Astrocyte of the hippocampus (primary cell): ENCODE results near the gene STAC3.

ENCODE experiments used
- DNase-seq: peaks from one replicate; pipeline ENCODE4 v3.0.0; 2011; ENCODE audit warnings: low read depth, low spot score

The STAC3 gene

DNA sequence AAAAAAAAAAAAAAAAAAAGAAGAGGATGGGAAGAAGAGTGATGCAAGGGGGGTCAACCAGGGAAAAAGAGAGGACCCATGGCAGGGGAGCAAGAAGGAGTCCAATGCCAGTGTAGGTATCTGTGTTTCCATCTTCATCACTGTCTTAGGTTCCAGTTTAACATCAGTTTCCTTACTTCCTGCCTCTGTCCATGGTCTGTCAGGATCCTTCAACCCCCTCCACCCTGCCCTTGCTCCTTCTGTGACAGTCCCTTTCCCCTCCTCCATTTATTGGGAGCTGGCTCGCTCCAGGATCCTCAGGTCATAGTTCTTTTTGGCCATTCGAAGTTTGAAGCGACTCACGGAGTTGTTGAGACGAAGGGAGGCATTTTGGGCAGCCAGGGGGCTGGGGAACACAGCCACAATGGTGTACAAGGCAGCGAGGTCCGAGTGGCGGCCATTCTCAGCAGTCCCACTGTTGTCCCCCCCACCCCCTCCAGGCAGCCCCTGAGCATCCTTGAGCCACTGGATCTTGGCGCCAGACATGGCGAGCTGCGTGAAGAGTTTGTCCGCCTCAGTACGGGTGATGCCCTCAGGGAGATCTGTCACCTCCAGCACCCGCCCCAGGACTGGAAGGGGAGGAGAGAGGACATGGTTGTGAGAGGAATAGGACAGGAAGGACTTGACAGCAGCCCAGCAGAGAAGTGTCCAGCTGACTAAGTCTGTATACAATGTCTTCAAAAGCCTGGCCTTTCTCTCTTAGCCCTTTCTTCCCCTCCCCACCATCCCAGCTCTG is 3.7 kb upstream of the STAC3 start:
- no peak for DNase-seq

DNA sequence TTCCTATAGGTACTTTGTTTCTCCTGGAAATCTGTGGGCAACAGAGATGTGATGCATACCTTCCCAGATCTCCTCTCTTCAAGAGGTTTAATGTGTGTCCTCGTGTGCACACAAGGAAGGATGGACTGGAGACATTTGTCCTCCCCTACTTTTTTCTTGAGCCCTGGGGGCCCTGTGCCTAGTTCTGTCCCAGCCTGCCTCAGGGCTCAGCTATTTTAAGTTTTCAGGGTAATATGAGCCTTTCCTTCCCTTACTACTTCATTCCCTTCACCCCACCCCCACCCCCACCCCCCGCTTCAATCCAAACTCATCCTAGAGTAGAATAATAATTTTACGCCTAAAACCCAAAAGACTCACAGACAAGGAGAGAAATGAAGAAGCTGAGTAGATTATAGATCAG is 446 bp downstream of the STAC3 start:
- no peak for DNase-seq

DNA sequence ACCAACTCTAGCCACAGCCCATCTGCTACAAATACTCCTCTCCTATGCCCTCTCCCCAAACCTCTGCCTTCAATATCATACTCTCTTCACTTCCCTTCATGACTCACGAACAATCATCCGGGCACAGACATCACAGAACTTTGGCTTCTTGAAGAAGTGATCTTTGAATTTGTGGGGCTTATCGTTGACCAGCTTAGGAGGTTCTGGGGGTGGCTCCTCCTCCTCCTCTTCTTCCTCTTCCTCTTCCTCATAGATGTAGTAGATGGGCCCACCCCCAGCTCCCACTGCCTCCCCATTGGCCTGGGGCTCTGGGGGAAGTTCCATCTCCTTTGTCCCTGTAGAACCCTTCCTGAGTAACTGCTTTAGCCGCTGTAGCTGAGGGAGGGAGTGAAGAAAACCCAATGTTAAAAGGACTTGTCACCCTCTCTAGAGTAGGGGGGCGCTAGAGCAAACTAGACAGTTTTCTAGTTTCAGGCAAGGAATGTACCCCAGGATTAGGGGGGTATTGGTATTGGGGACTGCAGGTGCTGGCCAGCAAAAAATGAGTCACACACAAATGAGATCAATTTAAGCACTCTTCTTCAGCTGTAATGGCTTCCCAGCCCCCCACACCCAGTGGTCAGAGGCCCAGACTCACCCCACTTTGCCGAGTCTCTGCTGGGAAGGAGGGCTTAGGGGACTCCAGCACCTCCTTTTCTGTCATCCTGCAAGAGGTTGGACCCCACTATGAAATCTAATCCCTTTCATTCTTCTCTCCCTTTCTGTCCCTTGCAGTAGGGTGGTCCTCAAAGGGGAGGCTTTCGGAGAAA is 1.8 kb downstream of the STAC3 start:
- DNase-seq = no peak

DNA sequence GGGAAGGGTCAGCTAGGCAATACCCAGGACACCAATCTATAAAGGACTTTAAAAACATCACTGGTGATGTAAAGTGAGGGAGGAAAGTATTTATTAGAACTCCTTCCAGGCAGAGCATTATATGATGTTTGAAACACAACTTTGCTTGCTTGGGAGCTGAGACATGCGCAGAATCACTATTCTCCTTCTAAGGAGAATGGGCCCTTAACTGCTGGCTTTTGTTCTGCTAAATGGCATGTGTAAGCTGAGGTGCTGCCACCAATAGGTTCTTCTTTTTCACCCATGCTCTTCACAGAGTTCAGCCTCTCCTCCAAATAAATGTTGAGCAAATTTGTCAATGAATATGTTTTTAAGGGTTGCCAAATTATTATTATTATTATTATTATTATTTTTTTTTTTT is 3.9 kb downstream of the STAC3 start:
- no peak for DNase-seq

DNA sequence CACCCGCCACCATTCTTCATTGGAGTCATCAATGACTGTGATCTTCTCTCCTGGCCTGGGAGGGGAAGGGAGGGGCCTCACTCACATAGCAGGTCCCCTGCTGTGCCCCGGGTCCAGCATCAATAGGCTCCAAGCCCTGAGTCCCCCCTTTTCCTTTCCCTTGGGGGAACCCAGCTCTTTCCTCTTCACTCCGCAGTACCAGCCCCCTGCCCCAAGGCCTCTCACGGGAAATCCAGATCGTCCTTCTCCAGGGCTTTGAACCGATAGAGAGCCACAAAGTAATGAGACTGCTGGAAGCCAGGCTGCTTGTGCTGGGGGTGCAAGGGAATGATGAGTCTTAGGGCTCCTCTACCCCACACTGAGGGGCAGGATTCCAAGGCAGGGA is 6.7 kb downstream of the STAC3 start:
- DNase-seq = no peak

DNA sequence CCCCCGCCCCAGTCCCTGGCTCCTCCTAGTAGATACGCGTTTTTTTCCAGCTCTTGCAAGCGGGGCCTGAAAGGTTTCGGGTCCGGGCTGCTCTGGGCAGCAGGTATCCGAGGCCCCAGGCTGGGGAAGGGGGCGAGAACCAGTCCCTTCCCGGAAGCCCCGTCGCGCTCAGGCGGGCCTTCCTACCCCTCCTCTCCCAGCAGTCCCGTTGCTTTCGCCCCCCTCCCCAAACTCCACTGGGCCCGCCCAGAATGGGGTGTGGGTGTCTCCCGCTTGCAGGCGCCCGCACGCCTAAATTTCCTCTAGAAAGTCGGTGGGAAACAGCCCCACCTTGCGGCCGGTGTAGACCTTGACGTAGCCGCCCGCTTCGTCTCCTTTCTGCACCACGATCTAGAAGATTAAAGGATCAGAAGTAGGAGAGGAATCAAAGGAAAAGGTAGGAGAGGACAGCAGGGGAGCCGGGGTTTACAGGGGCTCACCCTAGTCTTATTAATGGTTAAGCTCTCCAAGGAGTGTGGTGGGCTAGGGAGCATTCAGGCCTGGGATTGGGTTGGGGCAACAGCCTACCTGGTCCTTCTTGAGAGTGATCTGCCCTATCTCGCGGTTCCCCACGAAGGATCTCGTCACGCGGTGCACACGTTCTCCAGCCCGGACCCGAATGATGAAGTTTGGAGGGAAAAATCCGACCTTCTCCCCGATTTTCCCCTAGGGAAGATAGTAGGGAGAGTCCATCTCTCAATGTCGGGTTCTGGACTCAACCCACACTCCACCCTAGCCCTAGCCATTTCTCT is 7.3 kb downstream of the STAC3 start:
- DNase-seq = peak; percentile 86

DNA sequence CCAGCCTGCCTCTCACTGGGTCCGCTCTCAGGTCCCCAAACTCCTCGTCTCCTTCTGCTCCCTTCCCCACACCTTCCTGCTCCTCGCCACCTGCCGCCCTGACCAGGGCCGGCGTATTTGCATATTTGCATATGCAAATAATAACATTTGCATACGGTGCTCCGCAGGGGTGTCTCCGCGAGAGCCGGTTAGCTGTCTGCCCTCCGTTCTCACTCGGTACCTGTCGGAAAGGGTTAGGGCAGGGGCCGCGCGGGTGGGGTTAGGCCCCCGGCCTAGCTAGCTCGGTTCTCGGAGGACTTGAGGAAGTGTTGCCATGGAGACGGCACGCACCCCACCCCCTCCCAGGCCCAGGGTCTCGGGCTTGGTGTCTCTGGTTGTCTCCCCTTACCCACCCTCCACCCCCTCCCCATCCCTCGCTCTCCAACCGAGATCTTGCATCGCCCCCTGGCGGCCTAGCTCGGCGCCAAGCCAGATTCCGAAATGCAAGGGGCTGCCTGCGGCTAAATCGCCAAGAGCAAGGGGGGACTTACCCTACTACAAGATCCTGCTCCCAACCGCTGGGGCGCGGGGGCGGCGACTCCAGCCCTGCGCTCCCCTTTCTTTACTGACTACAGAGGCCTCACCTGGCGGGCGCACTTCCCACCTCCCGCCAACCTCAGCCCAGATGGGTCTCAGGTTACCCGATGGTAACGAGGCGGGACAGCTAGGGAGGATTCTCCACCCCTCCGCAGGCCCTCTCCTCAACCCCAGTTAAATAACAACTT is 8.1 kb downstream of the STAC3 start:
- peak; percentile 74 for DNase-seq

DNA sequence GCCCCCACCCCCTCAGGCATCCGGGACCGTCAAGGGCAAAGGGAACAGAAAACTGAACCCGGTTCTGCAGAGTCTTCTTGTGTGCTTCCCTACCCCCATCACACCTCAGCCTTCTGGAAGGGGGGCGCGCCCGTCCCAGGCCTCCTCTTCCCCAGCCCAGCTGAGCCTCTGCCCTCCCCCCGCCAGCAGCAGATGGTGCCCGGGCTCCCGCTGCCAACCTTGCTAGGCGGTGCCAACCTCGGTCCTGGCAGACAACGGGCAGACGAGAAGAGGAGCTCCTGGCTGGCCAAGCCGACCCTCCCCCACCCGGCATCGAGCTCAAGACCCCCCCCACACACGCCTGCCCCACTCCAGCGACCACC is 8.7 kb downstream of the STAC3 start:
- no peak for DNase-seq

DNA sequence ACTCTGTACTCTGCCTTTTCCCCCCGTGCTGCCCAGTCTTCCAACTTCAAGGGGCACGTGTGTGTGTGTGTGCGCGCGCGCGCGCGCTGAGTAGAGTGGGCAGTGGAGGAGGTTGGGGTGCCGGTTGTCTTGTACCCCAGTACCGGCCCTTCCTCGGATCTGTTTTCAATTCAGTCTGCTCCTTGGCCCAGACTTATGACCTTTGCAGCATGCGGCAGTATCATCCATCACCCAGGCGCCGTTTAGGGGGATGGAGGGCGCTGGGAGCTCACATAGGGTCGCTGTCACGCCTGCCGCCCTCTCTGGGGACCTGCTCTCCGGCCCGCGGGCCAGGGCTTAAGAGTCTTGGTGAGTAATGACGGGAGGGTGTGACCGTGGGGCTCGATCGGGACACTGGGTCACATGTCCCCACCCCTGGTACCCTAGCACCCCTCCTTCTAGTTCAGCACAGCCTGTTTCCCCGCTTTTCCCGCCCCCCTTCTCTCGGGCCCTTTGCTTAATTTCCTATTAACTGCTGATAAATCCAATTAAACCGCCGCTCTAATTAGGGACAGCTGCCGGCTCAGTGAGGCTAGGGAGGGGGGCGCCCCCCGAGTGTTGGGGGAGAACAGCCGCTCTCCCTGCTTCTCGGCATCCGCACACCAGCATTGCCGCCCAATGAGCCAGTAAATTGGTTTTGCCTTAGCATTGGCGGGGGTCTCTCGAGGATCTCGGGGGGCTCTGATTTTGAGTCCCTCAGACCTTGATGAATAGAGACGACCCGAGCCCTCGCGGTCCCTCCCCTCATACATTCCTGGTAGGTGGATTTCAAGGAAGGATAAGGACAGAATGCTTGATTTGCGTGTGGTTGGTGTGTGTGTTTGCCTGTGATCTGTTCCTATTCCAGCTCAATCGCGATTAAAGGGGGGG is 9.3 kb downstream of the STAC3 start:
- DNase-seq = no peak

DNA sequence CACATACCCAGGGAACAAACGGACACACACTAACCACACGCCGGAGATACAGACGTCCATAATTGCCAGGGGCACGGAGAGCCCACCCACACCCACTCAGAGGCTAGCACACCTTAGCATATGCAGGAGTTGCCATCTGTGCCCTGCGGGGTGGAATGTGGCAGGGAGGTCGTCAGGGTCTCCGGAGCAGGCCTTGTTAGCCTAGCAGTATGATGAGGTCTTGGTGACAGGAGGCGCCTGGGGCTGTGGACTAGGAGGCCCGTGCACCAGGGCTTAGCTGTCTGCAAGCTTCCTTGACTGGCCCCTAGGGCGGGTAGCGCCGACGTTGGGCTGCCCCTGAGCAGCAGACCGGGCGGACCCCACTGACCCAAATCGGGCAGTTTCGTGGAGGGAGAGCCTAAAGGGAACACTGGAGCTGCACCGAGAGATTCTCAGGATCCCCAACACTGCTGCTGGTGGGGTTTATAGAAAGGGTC is 10.0 kb downstream of the STAC3 start:
- DNase-seq = no peak

DNA sequence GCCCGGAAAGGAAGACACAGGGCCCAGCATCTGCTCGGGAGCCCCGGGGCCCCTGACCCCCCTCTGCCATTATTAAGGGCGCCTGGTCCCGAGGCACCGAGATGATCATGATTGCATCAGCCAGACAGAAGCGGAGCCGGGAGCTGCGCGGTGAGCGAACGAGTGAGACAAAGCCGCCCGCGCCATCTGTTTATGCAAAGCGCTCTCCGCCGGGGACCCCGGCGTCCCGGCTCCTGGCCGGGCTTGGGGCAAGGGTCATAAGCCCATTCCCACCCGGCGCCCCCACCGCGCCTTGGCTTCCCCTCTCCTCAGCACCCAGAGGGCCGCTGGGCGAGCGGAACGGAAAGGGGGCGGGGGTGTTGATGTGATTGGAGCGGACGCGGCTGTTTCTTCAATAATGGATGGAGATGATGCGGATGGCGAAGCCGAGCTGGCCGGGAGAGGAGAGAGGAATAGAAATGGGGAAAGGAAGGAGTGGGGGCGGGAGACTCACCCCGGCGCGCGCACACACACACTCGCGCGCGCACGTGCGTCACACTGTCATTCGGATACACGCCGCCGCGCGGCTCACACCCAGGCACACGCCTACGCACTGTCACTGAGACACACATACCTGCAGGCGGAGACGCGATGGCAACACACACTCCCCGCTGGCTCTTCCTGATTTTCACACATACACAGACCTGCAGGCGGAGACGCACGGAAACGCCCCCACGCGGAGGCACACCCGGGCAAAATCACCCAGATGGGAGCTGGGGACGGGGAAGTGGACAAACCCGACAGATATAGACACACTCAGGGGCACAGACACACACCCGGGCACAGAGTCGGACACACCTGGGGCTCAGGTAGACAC is 10.7 kb downstream of the STAC3 start:
- DNase-seq = peak; percentile 53

DNA sequence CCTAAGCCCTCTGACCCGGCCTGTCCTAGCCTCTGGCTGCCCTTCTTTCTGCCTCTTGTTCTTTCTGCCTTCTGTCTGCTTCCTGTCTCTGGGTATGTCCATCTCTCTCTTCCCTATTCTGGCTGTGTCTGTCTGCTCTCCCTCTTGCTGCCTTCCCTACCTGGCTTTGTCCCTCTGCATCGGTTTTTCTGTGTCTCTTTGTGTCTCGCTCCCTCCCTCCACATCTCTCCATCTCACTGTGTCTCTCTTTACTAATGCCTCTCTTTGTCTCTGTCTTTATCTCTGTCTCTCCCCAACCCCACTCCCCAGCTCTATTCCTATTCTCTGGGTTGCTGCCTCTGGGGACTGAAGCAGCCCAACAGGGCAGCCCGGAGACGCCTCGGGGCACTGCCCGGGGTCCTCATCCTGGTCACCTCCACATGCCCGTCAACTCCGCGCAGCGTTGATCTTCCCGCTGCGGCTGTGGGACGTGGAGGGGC is 11.4 kb downstream of the STAC3 start:
- DNase-seq = no peak

DNA sequence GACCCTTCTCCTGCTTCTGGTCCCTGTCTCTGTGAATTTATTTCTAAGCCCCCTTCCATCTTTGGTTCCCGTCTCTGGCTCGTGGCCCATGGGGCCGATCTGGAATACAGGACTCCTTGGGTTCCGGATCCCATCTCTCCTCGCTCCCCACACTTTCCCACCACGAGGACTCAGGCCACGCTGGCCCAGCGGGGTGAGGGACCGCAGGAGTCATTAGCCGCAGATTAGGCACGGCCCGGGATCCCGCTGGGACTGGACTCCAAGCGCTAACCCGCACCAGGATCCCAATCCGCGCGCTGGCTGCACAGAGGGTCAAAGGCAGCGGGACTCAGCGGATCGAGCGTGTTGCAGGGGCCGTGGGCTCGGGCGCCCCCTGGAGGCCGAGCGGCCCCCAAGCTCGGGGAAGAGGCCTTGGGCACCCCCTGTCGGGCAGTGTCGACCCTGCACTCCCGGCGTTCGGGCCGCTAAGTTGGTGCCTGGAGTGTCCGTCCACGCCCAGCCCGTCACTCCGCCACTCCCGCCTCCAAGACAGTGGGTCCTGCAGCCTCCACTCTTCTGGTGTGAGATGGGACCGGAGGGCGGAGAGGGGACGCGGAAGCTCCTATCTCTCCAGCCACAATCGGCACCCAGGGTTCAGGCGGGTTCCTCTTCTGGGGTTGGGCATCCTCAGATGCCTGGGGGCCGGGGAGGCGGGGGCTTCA is 12.0 kb downstream of the STAC3 start:
- peak; percentile 95 for DNase-seq

DNA sequence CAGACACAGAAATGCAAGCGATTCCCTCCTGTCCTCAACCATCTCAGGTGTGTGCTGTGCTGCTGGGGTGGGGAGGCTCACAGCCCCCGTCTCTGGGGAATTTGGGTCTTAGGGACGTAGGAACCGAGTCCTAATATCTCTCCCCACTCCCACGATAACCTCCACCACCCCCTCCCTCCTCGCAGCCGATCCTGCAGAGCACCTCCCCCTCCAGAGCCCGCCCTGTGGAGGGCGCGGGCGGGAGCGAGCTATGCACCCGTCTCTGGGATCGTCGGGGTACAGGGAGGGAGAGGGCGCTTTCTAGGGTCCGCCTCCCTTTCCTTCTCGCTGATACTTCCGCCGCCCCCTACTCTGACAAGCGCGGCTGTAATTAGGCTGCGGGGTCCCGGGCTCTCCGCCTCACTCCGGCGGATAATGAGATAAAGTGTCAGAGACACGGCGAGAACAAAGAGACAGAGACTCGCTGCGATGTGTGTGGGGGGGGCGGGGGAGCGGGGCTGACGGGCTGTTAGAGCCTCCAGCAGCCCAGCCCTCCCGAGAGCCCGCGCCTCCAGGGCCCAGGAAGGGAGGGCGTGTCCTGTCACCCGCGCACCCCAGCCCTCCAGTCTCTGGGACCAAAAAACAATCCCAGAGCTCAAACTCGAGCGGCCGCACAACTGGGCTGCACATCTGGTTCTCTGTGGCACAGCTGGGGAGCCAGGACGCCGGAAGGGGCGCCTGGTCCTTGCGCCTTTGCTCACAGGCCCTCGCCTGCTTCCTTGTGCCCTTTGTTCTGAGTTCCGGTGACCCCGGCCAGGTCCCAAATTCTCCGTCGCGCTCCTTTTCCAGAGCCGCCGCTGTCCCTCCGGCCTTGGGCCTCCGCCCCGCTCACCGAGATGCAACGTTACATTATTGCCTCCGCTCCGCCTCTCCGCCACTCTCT is 12.8 kb downstream of the STAC3 start:
- no peak for DNase-seq

DNA sequence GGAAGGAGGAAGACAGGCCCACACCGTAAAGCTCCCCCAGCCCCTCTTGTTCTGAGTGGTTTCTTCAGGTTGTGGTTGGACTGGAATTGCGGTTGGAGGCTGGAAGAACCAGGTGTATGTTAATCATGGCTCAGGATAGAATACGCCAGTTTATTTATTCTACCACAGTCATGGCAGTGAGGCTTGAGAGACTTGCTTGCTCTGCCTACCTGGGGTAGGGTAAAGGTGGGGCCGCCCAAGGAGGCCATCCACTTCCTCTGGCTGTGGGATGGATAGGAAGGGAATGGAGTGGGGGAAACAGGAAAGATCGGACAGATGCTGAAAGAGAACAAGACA is 13.4 kb downstream of the STAC3 start:
- no peak for DNase-seq

DNA sequence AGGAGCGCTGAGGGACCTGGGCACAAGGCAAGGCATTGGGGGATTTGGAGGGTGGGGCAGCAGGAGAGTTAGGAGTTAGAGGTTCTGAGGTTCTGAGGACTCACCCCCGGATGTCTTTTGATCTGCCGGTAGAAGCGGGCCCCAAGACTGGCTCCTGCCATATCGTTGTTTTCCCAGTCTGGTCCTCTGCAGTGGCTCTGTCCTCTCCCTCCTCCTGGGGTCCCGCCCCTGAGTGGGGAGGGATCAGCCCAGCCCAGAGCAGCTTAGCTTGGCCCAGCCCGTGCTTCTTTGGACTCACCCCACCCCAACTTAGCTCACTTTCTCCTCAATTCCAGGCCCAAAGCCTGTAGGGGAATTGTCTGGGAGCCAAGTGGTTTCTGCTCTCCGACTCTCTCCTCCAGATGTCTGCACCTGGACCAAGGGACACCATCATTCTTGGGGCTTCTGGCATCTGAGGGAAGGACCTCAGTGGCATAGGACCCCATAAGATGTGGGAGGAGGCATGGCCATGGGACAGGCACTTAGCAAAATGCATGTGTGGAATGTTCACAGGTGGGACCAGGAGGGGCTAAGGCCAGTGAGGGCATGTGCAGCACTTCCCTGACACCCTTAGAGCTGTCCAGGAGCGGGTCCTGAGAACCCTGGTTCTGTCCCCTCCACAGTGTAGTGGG is 13.9 kb downstream of the STAC3 start:
- no peak for DNase-seq

DNA sequence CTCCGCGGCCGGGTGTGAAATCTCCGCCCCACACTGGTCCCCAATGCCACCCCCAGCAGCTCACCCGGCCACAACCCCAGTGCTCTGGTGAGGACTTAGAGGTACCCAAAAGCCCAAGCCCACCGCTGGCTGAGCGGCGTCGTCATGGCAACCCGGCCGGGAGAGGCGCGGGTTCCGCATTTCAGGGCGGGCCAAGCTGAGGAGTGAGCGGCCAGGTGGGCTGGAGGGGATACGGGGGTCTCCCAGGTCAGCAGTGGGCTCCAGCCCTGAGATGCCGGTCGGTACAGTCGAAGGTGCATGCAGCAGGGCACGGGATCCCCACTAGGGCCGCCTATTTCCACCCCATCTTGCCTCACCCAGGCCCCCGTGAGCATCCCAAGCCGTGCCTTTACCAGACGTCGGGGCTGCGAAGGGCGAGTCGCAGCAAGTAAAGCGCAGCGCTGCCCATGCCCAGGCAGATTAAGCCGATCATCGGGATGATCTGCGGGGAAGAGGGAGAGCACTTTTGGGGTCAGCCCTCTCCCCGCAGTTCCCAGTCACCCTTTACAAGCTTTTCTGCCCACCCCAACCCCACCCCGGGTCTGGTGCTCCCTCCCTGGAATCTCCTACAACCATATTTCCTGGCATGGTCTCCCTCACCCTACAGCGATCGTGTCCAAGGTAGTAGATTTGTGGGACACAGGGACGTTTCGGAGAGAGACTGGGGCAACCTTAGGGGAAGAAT is 14.6 kb downstream of the STAC3 start:
- DNase-seq = no peak
